DMS53 treated with DMSO at 0.1 percent for 48 hours (cell line): ENCODE data around the gene PDK2.
A peak's percentile ranks its signal among the peaks of the same experiment; 100 is the strongest.

Experiments used
- DNase-seq: peaks from one replicate; lab custom pipeline; 2025; ENCODE audit not compliant: unreplicated experiment; lab: John Stamatoyannopoulos, UW

Gene PDK2

GRCh38 chr17:50078430-50078829, 16.7 kb upstream of the PDK2 start:
- DNase-seq = no peak

- DNase-seq = no peak
These were observed 15.6 kb upstream of the PDK2 start for GRCh38 chr17:50079334-50080095.

- no peak for DNase-seq
These were observed 15.1 kb upstream of the PDK2 start for GRCh38 chr17:50080096-50080480.

GRCh38 chr17:50080827-50081226, 14.3 kb upstream of the PDK2 start:
- DNase-seq = no peak

- DNase-seq = no peak
These were observed 13.4 kb upstream of the PDK2 start for GRCh38 chr17:50081757-50082156.

GRCh38 chr17:50087246-50087911, 7.8 kb upstream of the PDK2 start:
- DNase-seq = peak; percentile 61

- DNase-seq = no peak
These were observed 7.2 kb upstream of the PDK2 start for GRCh38 chr17:50087912-50088405.

- DNase-seq = no peak
These were observed 6.0 kb upstream of the PDK2 start for GRCh38 chr17:50088952-50089825.

- DNase-seq = no peak
These were observed 5.1 kb upstream of the PDK2 start for GRCh38 chr17:50090071-50090470.

- no peak for DNase-seq
These were observed 3.9 kb upstream of the PDK2 start for GRCh38 chr17:50090971-50091917.

GRCh38 chr17:50091918-50092285, 3.2 kb upstream of the PDK2 start:
- no peak for DNase-seq

- no peak for DNase-seq
These were observed 1.9 kb upstream of the PDK2 start for GRCh38 chr17:50093246-50093645.

GRCh38 chr17:50093807-50094206, 1.3 kb upstream of the PDK2 start:
- DNase-seq = no peak

- DNase-seq = peak; percentile 87
These were observed 853 bp upstream of the PDK2 start for GRCh38 chr17:50094243-50094752.

- no peak for DNase-seq
These were observed 481 bp downstream of the PDK2 start for GRCh38 chr17:50095626-50096037.

GRCh38 chr17:50096092-50096491, 941 bp downstream of the PDK2 start:
- no peak for DNase-seq

GRCh38 chr17:50096758-50097157, 1.6 kb downstream of the PDK2 start:
- no peak for DNase-seq

GRCh38 chr17:50097455-50097854, 2.3 kb downstream of the PDK2 start:
- no peak for DNase-seq

GRCh38 chr17:50097926-50098325, 2.8 kb downstream of the PDK2 start:
- no peak for DNase-seq

GRCh38 chr17:50098583-50098982, 3.4 kb downstream of the PDK2 start:
- DNase-seq = no peak
